ELR (cell line): ENCODE measurements around the gene MYG1.

Source experiments
- DNase-seq: peaks from one replicate; pipeline ENCODE4 v3.0.0-alpha.2; 2015; ENCODE audit warnings: low read depth

MYG1 gene

DNA sequence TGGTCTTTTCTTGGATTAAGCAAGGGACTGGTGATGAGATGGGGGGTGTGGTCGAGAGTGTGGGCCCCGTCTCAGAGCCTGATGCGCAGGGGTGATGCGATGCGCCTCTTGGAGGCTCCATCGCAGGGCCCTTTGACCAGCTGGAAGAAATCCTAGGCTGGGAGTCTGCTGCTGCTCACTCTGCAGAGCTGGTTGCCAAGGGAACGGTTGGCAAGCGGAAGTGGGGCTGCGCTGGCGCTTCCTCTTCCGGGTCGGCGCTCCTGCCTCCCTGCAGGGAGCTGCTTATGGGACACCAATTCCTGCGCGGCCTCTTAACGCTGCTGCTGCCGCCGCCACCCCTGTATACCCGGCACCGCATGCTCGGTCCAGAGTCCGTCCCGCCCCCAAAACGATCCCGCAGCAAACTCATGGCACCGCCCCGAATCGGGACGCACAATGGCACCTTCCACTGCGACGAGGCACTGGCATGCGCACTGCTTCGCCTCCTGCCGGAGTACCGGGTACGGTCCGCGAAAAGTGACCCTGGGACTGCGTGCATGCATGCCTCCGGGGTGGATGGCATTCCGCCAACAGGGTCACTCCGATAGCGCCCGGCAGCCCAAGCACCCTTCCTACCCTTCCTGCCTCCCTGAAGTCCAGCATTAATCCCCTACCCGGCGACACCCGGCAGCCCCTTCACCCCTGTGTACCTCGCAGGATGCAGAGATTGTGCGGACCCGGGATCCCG is at the start of gene MYG1:
TSS of gene MYG1 (plus strand) at position 242 of the 727 bp plus-strand sequence. CDS start at position 285, 43 bp downstream.
- DNase-seq = peak; percentile 90

DNA sequence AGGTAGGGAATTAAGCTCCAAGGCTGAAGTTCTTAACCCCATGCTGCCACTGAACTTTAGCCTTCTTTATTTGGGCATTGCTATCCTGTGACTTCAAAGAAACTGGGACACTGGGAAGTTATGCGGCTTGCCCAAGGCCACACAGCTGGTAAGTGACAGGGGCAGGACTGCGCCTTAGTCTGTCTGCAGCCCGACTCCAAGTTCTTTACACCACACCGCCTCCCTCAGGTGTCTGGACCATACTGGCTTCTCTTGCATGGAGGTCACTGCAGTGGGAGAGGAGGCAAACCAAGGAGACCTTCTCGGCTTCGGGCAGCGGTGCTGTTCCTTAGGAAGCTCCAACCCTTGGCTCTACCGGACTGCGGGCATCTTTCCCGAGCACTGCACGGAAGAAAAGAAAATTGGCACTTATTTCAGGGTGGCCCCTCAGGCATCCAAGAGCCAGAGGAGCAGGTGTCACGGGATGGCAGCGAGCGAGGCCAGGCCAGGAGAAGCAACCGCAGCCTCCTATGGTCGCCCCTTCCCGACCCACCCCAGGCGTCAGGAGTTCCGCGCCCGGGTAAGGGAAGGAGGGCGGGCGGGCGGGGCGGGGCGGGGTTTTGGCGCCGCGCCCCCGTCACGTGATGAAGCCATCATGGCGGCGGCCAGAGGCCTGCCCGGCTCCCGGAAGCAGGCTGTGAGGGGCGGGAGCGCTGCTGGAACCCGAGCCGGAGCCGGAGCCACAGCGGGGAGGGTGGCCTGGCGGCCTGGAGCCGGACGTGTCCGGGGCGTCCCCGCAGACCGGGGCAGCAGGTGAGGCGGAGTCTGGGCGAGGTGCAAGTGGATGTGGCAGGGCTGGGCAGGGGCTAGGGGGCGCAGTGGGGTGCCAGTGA is 47.8 kb upstream of the MYG1 start:
- peak; percentile 81 for DNase-seq

GRCh38 chr12:53252349-53252916 is 47.1 kb upstream of the MYG1 start:
- peak; percentile 44 for DNase-seq

DNA sequence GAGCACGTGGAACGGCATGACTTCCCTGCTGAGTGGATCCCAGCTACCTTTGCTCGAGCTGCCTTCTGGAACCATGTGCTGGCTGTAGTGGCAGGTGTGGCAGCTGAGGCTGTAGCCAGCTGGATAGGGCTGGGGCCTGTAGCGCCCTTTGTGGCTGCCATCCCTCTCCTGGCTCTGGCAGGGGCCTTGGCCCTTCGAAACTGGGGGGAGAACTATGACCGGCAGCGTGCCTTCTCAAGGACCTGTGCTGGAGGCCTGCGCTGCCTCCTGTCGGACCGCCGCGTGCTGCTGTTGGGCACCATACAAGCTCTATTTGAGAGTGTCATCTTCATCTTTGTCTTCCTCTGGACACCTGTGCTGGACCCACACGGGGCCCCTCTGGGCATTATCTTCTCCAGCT is 46.2 kb upstream of the MYG1 start:
- DNase-seq = no peak

DNA sequence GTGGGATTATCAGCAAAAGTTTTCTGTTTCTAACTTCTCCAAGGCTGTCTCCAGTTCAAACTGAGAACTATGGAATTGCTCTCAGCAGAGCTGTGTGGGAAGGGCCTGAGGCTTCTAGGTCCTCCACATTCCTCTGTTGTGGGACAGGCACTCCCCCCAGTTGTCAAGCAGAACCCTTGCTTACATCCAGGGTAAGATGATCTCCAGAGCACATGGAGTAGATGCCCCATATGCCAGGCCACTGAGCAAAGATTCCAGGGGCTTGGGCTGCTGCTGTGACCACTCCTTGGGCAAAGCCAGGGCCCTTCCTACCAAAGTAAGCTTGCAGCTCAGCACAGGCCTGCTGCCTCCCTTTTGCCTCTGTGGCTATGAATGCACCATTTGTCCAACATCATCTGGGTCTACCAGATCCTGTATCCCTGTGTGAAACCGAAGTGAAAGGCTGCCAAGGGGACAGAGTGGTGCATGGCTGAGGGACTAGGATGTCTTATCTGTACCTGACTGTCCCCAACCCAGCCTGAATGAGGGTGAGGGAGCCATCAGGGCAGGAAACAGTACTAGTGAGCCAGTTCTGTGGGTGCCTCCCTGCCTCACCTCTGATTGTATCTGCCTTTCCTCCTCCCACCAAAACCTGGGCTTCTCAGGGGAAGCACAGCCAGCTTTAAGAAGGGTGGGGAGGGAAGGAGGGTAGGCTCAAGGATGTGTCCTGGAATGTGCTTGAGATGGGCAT is 44.5 kb upstream of the MYG1 start:
- no peak for DNase-seq

- no peak for DNase-seq
These were observed 43.5 kb upstream of the MYG1 start for GRCh38 chr12:53255996-53256395.

GRCh38 chr12:53258541-53259539 is 40.7 kb upstream of the MYG1 start:
- DNase-seq = no peak

DNA sequence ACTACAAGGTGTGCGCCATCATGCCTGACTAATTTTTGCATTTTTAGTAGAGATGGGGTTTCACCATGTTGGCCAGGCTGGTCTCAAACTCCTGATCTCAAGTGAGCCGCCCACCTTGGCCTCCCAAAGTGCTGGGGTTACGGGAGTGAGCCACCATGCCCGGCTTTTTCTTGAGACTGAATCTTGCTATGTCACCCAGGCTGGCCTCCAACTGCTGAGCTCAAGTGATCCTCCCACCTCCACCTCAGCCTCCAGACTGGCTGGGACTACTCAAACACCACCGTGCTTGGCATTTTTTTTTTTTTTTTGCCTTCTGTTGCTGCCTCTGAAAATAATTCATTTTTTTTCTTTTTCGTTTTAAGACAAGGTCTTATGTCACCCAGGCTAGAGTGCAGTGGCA is 39.6 kb upstream of the MYG1 start:
- DNase-seq = no peak

- DNase-seq = peak; percentile 58
These were observed 33.7 kb upstream of the MYG1 start for GRCh38 chr12:53265783-53266182.

GRCh38 chr12:53267306-53267998 is 32.0 kb upstream of the MYG1 start:
- no peak for DNase-seq

DNA sequence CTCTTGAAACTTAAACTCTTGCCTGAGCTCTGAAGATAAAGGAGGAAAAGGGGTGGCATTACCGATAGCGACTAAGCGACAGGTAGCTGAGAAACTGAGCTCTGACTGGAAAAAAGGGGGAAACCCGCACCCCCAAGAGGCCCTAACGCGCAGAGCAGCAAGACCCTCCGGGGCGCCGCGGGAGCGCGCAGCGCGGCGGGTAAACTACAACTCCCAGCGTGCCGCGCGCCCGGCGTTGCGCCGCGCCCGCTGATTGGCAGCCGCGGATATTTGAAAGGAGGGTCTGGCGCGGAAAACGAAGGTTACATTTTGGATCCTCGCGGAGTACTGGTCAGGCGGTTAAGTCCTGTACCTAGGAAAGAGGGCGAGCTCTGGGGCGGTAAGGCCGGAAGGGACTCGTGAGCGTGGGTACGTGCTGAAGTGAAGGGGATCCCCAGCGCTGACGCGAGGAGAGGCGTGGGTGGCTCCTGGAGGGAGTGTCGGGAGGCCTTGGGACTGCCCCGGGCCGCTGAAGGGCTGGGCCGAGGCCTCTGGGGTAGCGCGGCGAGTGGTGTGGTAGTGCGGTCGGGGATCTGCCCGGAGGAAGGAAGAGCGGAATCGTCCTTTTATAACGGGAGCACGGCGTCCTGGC is 31.4 kb upstream of the MYG1 start, which contains the start of gene ESPL1:
TSS of gene ESPL1 (plus strand) at position 301 of the 631 bp plus-strand sequence. CDS start 468 bp downstream, outside the sequence.
- peak; percentile 82 for DNase-seq

DNA sequence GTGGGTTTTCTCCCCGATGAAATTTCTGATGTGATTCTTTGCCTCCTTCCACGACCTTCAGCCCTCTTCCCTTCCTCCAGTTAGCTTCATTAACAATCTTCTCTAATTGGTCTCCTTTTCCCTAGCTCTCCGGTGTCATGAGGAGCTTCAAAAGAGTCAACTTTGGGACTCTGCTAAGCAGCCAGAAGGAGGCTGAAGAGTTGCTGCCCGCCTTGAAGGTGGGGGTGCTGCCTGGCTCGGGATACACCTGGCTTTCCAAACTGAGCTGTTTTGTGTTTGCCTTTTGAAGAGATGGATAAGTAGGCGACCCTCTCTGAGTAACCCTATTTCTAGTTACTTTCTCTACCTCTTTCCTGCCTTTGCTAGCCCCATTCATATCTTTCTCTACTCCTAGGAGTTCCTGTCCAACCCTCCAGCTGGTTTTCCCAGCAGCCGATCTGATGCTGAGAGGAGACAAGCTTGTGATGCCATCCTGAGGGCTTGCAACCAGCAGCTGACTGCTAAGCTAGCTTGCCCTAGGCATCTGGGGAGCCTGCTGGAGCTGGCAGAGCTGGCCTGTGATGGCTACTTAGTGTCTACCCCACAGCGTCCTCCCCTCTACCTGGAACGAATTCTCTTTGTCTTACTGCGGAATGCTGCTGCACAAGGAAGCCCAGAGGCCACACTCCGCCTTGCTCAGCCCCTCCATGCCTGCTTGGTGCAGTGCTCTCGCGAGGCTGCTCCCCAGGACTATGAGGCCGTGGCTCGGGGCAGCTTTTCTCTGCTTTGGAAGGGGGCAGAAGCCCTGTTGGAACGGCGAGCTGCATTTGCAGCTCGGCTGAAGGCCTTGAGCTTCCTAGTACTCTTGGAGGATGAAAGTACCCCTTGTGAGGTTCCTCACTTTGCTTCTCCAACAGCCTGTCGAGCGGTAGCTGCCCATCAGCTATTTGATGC is 30.6 kb upstream of the MYG1 start:
- peak; percentile 17 for DNase-seq

DNA sequence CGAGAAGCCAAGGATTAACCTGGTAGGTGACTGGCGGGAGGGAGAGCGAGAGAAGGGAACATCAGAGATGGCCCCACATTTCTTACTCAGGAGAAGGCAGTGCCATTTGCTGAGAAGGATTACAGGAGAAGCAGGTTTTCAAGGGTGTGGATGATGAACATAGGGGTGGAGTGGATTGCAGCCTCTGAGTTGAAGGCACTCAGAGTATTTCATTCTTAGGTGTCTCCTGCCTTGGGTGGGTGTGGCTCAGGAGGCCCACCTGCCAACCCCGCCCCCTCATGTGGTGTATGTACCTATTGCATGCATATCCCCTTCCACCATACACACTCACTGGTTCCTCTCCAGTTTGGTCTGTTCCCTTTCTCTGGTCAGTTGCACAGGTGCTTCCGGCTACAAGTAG is 25.1 kb upstream of the MYG1 start:
- DNase-seq = no peak

GRCh38 chr12:53276511-53276910 is 23.0 kb upstream of the MYG1 start:
- no peak for DNase-seq

- no peak for DNase-seq
These were observed 21.5 kb upstream of the MYG1 start for GRCh38 chr12:53277981-53278380.

DNA sequence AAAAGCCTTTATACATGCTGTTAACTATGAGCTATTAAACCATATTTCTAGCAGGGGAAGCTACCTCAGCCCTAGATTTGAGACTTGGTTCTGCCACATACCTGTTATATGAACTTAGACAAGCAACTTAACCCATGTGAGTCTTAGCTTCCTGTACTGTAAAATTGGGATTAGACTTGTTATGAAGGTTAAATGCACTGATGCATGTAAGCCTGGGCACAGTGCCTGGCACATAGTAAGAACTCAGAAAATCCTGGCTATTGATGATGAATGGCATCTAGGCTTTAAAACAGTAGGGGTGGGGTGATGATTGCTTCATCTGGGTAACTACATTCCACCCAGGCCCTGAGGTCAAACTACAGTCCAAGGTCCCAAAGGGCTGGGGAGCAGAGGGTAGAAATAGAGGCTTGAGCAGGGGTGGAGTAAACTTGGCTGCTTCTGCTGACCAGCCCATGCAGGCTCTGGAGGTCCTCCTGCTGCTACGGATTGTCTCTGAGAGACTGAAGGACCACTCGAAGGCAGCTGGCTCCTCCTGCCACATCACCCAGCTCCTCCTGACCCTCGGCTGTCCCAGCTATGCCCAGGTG is 20.1 kb upstream of the MYG1 start:
- no peak for DNase-seq

GRCh38 chr12:53279888-53280498 is 19.5 kb upstream of the MYG1 start:
- no peak for DNase-seq

DNA sequence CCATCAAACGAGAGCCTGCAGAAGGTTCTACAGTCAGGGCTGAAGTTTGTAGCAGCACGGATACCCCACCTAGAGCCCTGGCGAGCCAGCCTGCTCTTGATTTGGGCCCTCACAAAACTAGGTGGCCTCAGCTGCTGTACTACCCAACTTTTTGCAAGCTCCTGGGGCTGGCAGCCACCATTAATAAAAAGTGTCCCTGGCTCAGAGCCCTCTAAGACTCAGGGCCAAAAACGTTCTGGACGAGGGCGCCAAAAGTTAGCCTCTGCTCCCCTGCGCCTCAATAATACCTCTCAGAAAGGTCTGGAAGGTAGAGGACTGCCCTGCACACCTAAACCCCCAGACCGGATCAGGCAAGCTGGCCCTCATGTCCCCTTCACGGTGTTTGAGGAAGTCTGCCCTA is 13.0 kb upstream of the MYG1 start:
- DNase-seq = no peak
